Measurements from ENCODE around the gene YDJC. TPM values are rescaled to one million over a fixed set of nuclear protein-coding genes. Genes with fewer than 3 reads are reported as not detected.
"Not testable (repeated sequence)": the region's sequence is repeated elsewhere in the genome, so short reads cannot be mapped to it uniquely, and the experiment has no call there.

YDJC gene, protein sequence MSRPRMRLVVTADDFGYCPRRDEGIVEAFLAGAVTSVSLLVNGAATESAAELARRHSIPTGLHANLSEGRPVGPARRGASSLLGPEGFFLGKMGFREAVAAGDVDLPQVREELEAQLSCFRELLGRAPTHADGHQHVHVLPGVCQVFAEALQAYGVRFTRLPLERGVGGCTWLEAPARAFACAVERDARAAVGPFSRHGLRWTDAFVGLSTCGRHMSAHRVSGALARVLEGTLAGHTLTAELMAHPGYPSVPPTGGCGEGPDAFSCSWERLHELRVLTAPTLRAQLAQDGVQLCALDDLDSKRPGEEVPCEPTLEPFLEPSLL
- 20.5 TPM for total RNA-seq

DNA sequence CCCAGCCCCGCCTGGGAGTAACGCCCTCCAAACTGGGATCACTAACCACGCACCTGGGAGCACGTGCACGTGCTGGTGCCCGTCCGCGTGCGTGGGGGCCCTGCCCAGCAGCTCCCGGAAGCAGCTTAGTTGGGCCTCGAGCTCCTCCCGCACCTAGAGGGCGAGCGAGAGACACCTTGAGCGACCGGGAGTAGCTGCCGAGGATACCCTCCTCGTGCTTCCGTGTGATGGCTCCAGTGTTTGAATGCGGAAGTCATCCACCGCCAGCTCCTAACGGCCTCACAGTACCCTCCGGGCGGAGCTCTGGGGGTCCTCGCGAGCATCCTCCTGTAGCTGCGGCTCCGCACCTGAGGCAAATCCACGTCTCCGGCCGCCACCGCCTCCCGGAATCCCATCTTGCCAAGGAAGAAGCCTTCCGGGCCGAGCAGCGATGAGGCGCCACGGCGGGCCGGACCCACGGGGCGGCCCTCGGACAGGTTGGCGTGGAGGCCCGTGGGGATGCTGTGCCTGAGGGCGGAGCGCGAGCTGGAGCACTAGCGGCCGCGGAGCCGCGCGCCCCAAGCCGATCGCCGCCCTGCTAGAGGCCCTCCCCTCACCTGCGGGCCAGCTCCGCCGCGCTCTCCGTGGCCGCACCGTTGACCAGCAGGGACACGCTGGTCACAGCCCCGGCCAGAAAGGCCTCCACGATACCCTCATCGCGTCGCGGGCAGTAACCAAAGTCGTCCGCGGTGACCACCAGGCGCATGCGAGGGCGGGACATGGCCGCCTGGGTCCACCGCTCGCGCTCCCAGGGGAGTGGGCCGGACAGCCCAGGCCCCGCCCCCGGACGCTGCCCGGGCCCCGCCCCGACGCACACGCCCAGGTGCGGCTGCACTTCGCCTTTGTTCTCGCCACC, at the start of gene YDJC:
TSS of gene YDJC (minus strand) at position 768 of the 895 bp plus-strand sequence. CDS start at position 760, 8 bp downstream.
- peak; percentile 92 for ATAC-seq

DNA sequence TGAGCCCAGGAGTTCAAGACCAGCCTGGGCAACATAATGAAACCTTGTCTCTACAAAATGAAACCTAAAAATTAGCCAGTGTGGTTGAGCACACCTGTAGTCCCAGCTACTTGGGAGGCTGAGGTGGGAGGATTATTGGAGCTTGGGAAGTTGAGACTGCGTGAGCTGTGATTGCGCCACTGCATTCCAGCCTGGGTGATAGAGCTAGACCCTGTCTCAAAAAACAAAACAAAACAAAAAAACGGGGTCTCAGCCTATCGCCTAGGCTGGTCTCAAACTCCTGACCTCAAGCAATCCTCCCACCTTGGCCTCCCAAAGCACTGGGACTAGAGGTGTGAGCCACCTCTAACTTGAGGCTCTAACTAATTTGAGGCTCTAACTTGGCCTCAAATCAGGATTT, 49.6 kb upstream of the YDJC start:
- ATAC-seq: no peak

DNA sequence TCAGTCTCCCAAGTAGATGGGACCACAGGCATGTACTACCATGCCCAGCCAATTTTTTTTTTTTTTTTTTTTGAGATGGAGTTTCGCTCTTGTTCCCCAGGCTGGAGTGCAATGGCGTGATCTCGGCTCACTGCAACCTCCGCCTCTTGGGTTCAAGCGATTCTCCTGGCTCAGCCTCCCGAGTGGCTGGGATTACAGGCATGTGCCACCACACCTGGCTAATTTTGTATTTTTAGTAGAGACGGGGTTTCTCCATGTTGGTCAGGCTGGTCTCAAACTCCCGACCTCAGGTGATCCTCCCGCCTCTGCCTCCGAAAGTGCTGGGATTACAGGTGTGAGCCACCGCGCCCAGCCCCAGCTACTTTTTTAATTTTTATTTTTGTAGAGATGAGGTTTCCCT, 49.0 kb upstream of the YDJC start:
- ATAC-seq: not testable (repeated sequence)

DNA sequence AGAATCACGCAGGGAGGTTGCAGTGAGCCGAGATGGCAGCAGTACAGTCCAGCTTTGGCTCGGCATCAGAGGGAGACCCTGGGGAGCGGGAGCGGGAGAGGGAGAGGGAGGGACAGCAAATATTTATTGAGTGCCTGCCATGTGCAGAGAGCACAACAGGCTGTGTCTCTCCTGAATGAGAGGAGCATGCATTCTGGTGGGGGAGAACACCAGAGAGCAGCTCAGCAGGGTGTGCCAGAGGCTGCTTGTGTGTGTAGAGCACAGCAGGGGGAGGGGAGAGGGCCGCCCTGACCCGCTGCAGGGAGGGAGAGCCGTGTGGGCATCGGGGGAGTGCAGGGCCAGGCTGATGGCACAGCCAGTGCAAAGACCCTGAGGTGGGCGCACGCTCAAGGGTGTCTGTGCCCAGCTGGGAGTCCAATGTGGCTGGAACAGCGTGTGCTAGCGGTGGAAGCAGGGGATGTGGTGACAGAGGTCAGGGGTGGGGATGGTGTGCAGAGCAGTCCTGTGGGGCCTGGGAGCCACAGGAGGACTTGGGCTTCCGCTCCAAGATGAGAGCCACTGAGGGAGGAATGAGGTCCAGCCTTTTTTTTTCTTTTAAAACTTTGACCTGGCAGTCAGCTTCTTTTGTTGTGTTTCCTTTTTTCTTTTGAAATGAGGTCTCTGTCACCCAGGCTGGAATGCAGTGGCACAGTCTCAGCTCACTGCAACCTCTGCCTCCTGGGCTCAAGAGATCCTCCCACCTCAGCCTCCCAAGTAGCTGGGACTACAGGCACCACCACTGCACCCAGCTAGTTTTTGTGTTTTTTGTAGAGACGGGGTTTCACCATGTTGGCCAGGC, 48.0 kb upstream of the YDJC start:
- no peak for ATAC-seq

DNA sequence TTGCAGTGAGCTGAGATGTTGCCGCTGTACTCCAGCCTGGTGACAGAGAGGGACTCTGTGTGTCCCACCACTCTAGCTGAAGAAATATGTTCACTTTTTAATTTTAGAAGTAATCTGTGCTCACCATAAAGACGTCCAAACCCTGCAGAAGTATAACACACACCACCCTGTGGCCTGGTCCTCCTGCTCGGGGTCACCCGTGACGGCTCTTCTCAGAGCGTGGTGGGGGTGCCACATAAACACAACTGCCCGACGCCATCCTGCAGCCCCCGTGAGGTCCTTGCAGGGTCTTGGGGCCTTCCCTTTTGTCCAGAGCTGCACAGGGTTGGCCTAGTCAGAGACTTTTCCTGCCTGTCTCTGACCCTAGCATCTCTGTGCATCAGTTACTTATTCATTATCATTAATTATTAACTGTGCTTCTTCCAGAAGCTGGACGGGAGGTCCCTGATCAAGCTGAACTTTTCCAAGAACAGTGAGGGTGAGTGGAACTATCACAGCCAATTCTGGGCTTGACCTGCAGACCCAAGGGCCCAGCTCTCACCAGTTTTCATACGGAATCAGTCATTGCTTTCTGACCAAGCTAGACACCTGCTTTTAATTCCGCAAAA, 44.9 kb upstream of the YDJC start:
- no peak for ATAC-seq

DNA sequence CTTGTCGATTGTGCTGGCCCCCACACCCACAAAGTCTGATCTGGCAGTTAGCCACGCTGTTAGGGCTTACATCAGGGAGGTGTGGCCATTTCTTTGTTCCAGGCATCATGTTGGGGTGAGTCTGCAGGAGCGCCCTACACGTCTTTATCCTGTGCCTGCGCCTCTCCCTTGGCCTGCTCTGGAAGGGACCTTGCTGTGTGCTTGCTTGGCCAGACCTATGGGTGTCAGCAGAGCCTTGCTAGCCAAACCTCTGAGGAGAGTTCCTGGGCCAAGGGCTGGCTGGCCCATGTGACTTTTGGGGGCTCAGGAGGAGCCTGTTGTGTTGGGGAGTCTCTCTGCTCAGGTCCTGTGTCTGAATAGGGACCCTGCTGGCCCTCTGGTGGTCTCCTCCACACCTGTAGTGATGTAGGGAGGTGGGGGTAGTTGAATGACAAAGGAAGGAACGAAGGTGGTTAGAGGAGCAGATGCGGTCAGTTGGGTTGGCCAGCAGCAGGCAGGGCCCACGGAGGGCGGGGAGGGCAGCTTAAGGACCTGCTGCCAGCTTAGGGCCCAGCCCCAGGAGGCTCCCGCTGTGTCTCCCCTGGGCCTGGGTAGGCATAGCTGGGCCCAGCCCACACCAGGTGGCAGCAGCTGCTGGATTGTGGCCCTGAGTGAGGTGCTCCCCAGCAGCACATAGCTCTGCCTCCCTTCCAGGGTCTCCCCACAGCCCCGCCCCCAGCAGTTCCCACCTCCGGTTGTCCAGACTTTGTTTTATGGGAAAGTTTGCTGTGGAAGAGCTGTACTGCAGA, 43.9 kb upstream of the YDJC start:
- ATAC-seq: peak; percentile 82

DNA sequence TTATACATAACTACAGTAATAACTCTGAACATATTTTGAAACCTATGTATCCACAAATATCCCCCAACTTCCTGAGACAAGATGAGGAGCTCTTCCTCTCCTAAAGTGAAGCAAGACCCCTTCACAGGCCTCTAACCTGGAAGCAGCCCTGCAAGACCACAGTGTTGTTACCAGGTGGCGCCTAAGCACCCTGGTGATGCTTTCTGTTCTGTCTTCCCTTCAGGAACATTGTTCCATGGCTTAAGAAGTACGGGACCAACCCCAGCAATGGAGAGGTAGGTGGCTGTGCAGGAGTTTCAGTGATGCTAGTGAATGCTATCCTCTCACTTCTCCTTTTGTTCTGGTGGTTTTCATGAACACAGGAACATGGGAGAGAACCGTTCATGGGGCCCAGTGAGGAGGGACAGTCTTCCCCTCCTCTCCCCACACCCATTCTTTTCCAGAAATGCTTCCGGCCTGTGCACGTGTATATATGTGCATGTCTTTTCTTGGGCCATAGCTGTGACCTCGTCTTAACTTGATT, 42.3 kb upstream of the YDJC start:
- ATAC-seq: no peak

DNA sequence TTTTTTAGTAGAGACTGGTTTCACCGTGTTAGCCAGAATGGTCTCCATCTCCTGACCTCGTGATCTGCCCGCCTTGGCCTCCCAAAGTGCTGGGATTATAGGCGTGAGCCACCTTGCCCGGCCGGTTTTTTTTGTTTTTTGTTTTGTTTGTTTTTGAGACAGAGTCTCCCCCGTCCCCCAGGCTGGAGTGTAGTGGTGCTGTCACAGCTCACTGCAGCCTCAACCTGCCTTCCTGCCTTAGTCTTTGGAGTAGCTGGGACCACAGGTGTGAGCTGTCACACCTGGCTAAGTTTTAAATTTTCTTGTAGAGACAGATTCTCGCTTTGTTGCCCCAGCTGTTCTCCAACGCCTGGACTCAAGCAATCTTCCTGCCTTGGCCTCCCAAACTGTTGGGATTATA, 39.2 kb upstream of the YDJC start:
- peak; percentile 59 for ATAC-seq

DNA sequence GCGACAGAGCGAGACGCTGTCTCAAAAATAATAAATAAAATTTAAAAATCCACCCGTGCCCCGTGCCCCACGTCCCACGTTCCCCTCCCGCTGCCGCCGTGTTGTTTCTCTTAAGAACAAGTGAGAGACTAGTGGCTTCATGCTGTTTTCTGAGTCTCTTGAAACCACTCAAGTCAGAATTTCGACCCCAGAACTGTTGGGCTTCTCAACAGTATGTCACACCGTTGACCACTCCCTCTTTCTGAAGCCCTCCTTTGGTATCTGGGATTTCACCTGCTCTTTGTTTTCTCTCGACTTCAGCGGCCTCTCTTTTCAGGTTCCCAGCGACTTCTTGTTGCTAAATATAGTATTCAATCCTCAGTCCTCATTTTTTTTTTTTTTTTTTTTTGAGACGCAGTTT, 37.0 kb upstream of the YDJC start:
- ATAC-seq: no peak

DNA sequence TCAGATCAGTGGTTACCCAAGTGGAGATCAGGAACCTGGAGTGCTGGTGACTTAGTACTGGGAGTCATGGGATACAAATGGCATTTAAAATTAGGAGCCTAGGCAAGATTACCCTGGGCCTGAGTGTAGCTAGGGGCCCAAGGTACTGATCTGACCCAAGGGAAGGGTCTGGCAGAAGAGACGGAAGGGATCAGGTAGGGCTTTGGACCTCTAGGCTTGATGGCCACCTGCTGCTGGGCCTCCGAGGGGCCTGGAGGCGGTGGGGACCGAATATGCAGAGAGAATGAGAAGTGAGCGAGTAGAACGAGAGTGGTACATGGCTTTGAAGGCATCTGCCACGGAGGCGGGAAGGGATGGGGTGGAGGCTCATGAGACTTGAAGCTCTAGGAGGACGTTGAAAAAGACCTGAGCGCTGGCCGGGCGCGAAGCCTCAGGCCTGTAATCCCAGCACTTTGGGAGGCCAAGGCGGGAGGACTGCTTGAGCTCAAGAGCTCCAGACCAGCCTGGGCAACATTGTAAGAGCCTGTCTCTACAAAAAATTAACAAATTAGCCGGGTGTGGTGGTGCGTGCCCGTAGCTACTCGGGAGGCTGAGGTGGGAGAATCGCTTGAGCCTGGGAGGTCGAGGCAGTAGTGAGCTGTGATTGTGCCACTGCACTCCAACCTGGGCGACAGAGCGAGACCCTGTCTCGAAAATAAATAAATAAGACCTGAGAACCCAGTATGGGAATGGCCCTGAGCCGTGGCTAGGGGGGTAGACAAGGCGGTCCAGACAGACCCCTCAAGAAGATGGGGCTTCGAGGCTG, 35.4 kb upstream of the YDJC start:
- no peak for ATAC-seq

DNA sequence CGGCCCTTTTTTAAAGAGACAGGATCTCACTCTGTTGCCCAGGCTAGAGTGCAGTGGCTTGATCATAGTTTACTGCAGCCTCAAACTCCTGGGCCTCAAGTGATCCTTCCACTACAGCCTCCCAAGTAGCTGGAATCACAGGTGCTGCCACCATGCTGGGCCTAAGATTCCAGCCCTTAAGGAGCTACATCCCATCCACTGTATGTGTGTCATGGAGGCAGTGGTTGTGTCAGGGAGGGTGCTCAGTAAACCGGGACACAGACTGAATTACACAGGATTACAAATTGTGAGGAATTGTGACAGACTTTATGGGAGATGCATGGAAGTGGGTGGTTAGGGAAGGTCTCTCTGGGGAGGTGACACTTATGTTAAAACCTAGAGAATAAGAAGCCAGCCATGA, 33.9 kb upstream of the YDJC start:
- no peak for ATAC-seq

DNA sequence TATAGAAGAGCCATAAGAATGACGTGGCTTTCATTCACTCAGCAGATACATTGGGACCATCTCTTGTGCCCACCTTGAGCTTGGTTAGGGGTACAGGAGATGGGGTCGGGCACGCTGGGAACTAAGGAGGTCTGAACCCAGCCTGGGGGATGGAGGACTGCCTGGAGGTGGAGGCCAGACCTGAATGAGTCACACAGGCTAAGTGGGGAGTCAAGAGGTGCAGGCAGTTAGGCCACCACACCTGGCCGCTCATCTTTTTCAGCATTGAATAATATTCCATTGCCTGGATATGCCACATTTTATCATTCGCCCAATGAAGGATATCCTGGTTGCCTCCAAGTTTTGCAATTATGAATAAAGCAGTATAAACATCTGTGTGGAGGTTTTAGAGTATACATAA, 32.2 kb upstream of the YDJC start:
- ATAC-seq: no peak

DNA sequence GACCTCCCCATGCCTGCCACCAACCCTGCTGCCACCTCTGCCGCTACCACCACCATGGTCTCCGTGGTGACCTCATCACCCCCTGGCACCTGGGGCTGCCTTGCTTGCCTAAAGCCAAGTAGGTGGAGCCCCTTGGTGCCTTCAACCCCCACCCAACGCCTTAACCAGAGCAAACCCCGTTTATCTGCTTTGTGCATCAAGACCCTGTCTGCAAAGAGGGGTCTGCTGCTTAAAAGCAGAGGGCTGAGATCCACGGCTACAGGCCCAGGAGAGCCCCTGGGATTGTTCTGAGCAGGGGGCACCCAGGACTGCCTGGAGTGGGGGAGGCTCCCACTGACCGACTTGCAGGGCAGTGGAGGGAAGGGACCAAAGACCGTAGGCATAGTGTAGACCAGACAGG, 31.1 kb upstream of the YDJC start:
- no peak for ATAC-seq

DNA sequence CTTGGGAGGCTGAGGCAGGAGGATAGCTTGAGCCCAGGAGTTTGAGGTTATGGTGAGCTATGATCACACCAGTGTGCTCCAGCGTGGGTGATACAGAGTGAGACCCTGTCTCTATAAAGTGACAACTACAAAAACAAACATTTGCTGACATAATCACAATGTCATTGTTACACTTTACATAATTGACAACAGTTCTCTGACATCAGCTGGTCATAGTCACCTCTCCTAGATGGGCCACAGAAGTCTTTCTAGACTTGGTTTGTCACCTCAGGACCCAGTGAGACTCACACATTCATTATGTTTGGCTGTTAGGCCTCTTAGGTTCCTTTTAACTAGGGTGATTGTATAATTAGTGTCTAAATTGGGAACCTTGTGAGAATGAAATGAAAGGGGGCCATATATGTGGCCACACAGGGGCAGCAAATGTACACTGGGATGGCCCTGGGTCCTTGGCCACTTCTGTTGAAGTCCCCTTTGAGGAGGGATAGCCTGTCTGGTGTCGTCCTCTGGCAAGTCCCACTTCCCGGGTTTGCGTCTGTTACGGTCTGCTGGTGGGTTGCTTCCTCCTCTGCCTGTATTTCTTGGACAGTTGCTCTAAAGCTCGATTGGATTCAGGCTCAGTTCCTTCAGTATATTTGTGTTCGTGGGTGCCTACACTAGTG, 30.2 kb upstream of the YDJC start:
- no peak for ATAC-seq

DNA sequence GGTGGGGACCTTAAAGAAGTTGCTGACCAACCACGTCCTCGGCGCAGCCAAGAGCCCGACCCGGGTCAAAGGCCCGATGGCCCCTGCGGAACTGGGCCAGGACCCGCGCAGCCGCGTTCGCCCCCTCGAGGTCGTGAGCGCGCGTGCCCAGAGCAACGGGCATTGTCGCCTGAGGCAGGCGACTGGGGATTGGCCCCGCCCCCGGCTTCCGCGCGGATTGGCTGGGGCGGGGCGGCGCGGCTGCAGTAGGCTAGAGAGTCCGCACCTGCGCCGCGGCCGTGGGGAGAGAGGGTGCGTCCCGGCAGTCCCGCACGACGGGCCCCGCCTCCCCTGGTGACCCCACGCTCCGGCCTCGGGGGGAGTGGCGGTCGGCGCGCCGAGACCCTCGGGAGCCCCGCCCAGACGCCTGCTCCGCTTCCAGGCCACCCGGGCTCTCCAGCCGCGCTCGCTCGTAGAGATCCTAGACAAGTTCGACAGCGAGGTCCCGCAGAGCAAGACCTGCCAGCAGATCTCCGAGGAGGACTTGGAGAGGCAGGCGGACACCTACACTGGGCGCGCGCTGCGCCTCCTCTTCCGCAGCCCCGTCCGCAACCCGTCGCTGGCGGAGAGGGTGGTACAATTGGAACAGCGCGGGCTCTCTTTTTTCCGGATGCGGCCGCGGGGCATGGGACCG, 27.7 kb upstream of the YDJC start:
- peak; percentile 83 for ATAC-seq

DNA sequence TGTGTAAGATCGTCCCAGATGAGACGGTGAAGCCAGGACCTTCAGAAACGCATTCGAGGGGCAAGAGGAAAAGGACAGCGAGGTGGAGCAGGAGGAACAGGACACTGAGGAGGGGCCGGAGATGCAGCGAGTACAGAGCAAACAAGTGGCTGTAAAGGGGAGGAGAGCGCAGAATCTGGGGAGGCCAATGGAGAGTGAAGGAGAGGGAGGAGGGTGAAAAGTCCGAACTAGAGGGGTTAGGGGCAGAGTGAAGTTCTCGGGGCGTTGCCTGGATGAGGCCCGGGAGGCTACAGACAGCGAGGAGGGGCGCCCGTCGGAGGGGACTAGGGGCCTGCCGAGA, 27.2 kb upstream of the YDJC start:
- no peak for ATAC-seq

DNA sequence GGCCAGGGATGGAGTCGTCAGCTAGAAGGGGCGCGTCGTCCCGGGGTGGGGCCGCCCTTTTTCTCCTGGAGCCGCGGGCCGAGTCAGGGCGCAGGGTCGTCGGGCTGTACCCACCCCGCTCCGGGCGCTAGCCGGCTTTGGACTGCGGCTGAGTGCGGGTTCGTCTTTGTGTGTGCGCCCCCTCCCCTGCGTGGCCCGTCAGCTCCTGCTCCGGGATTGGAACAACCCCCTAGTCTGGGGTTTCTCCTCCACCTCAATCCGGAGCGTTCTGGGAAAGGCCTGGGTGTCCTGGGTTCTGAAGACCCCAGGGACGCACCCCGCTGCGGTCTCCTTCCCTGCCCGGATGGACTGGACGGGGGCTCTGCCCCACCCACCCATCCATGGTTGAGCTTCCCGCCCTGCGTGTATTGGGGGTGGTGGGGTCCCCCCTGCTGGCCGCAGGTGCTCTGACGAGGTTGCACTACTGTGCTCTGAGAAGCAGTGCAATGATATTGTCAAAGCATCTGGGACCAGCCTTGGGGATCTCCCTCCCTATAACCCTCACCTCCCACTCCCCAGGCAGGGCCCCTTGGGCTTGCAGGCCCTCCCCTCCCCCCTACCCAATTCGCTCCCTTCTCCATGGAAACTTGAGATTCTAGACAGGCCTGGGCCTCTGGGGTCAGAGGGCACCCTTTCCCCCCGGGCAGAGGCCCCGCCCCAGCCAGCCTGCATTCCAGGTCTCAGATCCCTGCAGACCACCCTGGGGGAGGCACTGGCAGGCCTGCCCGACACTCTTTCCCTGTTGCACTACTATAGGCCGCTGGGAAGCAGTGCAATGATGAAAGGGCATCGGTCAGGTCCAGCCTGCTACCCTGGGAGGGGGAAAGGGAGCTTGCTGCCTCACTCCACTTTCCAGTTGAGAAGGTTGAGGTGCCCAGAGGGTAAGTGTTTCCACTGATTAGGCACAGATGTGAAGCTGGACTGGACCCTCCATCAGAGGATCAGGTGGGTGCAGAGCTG, 23.0 kb upstream of the YDJC start:
- ATAC-seq: no peak

DNA sequence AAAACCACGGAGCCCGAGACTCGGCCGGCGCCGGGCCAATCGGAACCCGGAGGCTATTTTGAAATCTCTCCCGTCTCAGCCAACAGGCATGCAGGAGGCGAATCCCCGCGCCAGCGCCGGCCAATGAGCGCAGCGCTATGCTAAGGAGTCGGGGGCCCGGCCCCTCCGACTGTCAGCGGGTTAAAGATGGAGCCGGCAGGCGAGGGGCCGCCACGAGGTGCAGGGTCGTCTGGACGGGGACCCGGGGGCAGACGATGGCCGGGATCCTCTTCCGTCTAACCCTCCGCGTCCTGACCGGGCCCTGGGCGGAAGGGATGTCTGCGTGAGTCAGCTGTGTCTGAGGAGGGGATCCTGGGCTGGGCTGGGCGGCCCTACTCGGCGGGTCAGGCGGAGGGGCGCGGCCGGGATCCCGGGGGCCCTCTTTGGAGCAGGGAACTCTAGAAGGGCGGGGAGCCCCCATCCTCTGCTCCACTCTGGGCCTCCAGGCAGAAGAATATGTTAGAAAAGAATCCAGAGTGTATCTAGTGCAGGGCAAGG, 22.3 kb upstream of the YDJC start:
- ATAC-seq: peak; percentile 69
